B cell (primary cell): ENCODE results near the gene EFHC2. TPM values are rescaled to one million over a fixed set of nuclear protein-coding genes. Genes with fewer than 3 reads are reported as not detected.
"Not testable (repeated sequence)": the region's sequence is repeated elsewhere in the genome, so short reads cannot be mapped to it uniquely, and the experiment has no call there.

Source experiments
- ATAC-seq: fragments of 200-7000 bp; cut with Tn5 transposase; one replicate; pipeline ENCODE4 v1.10.0; 2021; ENCODE audit warnings: low read depth, mild to moderate bottlenecking, moderate number of reproducible peaks, moderate library complexity
- CTCF ChIA-PET: fragments of 350-600 bp; sonication (Branson Sonifier 250); formaldehyde crosslinking; loops from one replicate; lab custom pipeline; 2021; ENCODE audit warnings: antibody characterized with exemption, inconsistent platforms; lab: Charles Lee
- POLR2A ChIA-PET: fragments of 350-600 bp; sonication (Branson Sonifier 250); formaldehyde crosslinking; loops from one replicate; lab custom pipeline; 2021; ENCODE audit warnings: antibody characterized with exemption; lab: Charles Lee
- DNase-seq: peaks from one replicate; pipeline ENCODE4 v3.0.0; 2013
- H2AFZ ChIP-seq: 2 replicates; pipeline ENCODE4 v1.6.1; 2012; ENCODE audit warnings: mild to moderate bottlenecking, low read depth, low read length; ENCODE audit not compliant: insufficient read depth, poor library complexity, severe bottlenecking
- H3K27ac ChIP-seq, 2 donors: 1 replicate in 1 of 2; 2 replicates in 1 of 2; pipeline ENCODE4 v1.5.1; 2012 to 2013; ENCODE audit warnings: low read length in 2 of 2, mild to moderate bottlenecking in 2 of 2, moderate library complexity in 1 of 2
- H3K27me3 ChIP-seq, 4 experiments: fragments of 200-600 bp in 1 of 4; sonication (generic) in 1 of 4; replicated peaks in 1 of 4; 1 replicate in 2 of 4; 2 replicates in 2 of 4; pipeline versions ENCODE4 v1.6.1 to v1.7.0; 2013 to 2016; ENCODE audit warnings: low read length in 3 of 4, mild to moderate bottlenecking in 2 of 4, mixed read lengths in 1 of 4, moderate library complexity in 1 of 4; ENCODE audit not compliant: insufficient read depth in 4 of 4, control insufficient read depth in 3 of 4; ENCODE audit errors: control extremely low read depth in 1 of 4
- H3K36me3 ChIP-seq, 2 experiments: replicated peaks in 1 of 2; 1 replicate in 1 of 2; 2 replicates in 1 of 2; pipeline versions ENCODE4 v1.6.1 to v1.7.1; 2013; ENCODE audit warnings: low read length in 1 of 2; ENCODE audit not compliant: insufficient read depth in 2 of 2, control insufficient read depth in 1 of 2; ENCODE audit errors: control extremely low read depth in 1 of 2, extremely low read depth in 1 of 2
- H3K4me1 ChIP-seq, 2 donors: fragments of 200-600 bp in 1 of 2; sonication (generic) in 1 of 2; 1 replicate in 1 of 2; 2 replicates in 1 of 2; pipeline versions ENCODE4 v1.5.1 to v1.6.1; 2013 to 2017; ENCODE audit warnings: low read length in 2 of 2; ENCODE audit not compliant: control insufficient read depth in 2 of 2, insufficient read depth in 2 of 2
- H3K4me2 ChIP-seq: replicated peaks from 2 replicates; pipeline ENCODE3; 2012; ENCODE audit warnings: mild to moderate bottlenecking, low read depth, low read length; ENCODE audit not compliant: poor library complexity, severe bottlenecking
- H3K4me3 ChIP-seq, 5 experiments: fragments of 200-600 bp in 1 of 5; sonication (generic) in 1 of 5; 1 replicate in 3 of 5; 2 replicates in 2 of 5; pipeline versions ENCODE4 v1.5.1 to v1.7.0; 2011 to 2016; ENCODE audit warnings: low read length in 4 of 5, mild to moderate bottlenecking in 4 of 5, low read depth in 2 of 5, control low read depth in 1 of 5, moderate library complexity in 1 of 5; ENCODE audit not compliant: insufficient read depth in 1 of 5; ENCODE audit errors: control extremely low read depth in 1 of 5, extremely low read depth in 1 of 5
- H3K79me2 ChIP-seq: fragments of 200-600 bp; sonication (generic); one replicate; pipeline ENCODE4 v1.6.0; 2016; ENCODE audit warnings: low read length; ENCODE audit not compliant: control insufficient read depth, insufficient read depth
- H3K9ac ChIP-seq: fragments of 200-600 bp; sonication (generic); 2 replicates; pipeline ENCODE4 v1.6.1; 2017; ENCODE audit warnings: mild to moderate bottlenecking, low read length, moderate library complexity
- H3K9me3 ChIP-seq, 3 donors: one replicate each; pipeline versions ENCODE4 v1.6.1 to v1.7.1; 2013; ENCODE audit warnings: low read length in 2 of 3; ENCODE audit not compliant: control insufficient read depth in 2 of 3, insufficient read depth in 1 of 3; ENCODE audit errors: control extremely low read depth in 1 of 3
- H4K20me1 ChIP-seq: 2 replicates; pipeline ENCODE4 v1.6.0; 2012; ENCODE audit warnings: mild to moderate bottlenecking, low read length; ENCODE audit not compliant: insufficient read depth, control insufficient read depth, poor library complexity, severe bottlenecking
- H3K27ac Mint-ChIP-seq: one replicate; pipeline ENCODE4 v1.8.0; 2021; ENCODE audit warnings: mixed read lengths
- H3K27me3 Mint-ChIP-seq: one replicate; pipeline ENCODE4 v1.8.0; 2021; ENCODE audit warnings: mixed read lengths
- H3K4me1 Mint-ChIP-seq: one replicate; pipeline ENCODE4 v1.8.0; 2021; ENCODE audit warnings: mixed read lengths
- H3K4me3 Mint-ChIP-seq: one replicate; pipeline ENCODE4 v1.8.0; 2021; ENCODE audit warnings: mixed read lengths
- H3K9me3 Mint-ChIP-seq: one replicate; pipeline ENCODE4 v1.8.0; 2022; ENCODE audit warnings: mixed read lengths; ENCODE audit not compliant: insufficient read depth
- CTCF ChIP-seq: fragments of 200-600 bp; IDR thresholded peaks from one replicate; pipeline ENCODE4 v1.8.0; 2022; ENCODE audit warnings: antibody characterized with exemption, mild to moderate bottlenecking
- EZH2 ChIP-seq: IDR thresholded peaks from 2 replicates; pipeline ENCODE4 v1.6.1; 2012; ENCODE audit warnings: borderline replicate concordance, low read depth, mild to moderate bottlenecking, moderate library complexity, low read length; ENCODE audit not compliant: insufficient read depth, poor library complexity, severe bottlenecking
- WGBS: methylation state at CpG from one replicate; pipeline ENCODE4 v1.1.5; 2013; ENCODE audit warnings: missing lambda C conversion rate; ENCODE audit not compliant: insufficient coverage; 5-methylcytosine and 5-hydroxymethylcytosine counted together
- intact Hi-C: fragments of 100-400 bp; cut with micrococcal nuclease; formaldehyde crosslinking; loops from one replicate; pipeline ENCODE4 v1.10.0; 2022
- polyA plus RNA-seq: library from polyadenylated mRNA; depleted of rRNA; stranded (reverse); fragments of >200 nt; gene quantifications from 2 replicates; pipeline ENCODE4 v1.2.3, GENCODE V29; 2012
- total RNA-seq, 2 donors: library from RNA; stranded (reverse); fragments of 120-200 nt in 1 of 2; gene quantifications; 1 replicate in 1 of 2; 2 replicates in 1 of 2; pipeline versions ENCODE4 v1.2.3 to v1.2.4, GENCODE V29; 2013 to 2022

Gene EFHC2
- total and polyA plus RNA-seq, 2 donors (not counting 1 experiment from before 2014, with no cell fraction given), result 0.12 to 0.47 TPM

GRCh38 chrX:44189116-44189515 lies 154.4 kb downstream of the EFHC2 start:
- Mint-ChIP-seq H3K4me1 (no peaks in the 10 kb centered on the region), H3K27ac (no peak overlapping the region), H3K9me3 (no peaks in the 10 kb centered on the region), H3K27me3 (no peaks in the 10 kb centered on the region), H3K4me3 (no peak overlapping the region)
- H3K4me2 ChIP-seq, result no peak overlapping the region
- H3K4me3 ChIP-seq, result no peak overlapping the region
- H3K27ac ChIP-seq, result no peak overlapping the region
- H3K4me1 ChIP-seq, result no peaks in the 10 kb centered on the region
- H3K27me3 ChIP-seq, result no peaks in the 10 kb centered on the region
- H4K20me1 ChIP-seq, result no peaks in the 10 kb centered on the region
- no peaks in the 10 kb centered on the region for H3K9me3 ChIP-seq
- H2AFZ ChIP-seq, result no peak overlapping the region
- no CpG with 5 or more reads among the region's 2 CpGs for WGBS
- H3K79me2 ChIP-seq, result no peaks in the 10 kb centered on the region
- no peak for DNase-seq
- CTCF ChIA-PET, result no interaction called here
- TF ChIP-seq EZH2, result no peak
- TF ChIP-seq CTCF, result no peak
- no peak for ATAC-seq
- H3K36me3 ChIP-seq, result no peaks in the 10 kb centered on the region
- POLR2A ChIA-PET, result no interaction called here
- intact Hi-C loops, result no loop called here
- no peak overlapping the region for H3K9ac ChIP-seq

GRCh38 chrX:44187915-44188314 lies 155.6 kb downstream of the EFHC2 start:
- H3K79me2 ChIP-seq, H3K9ac ChIP-seq, H3K9me3 Mint-ChIP-seq, H3K4me1 Mint-ChIP-seq, H3K4me2 ChIP-seq, H3K27me3 Mint-ChIP-seq, H3K4me1 ChIP-seq, H3K36me3 ChIP-seq, H3K9me3 ChIP-seq, CTCF ChIA-PET, POLR2A ChIA-PET, H3K27ac ChIP-seq, H3K27me3 ChIP-seq, DNase-seq, H3K27ac Mint-ChIP-seq, H3K4me3 ChIP-seq, ATAC-seq, intact Hi-C loops, H3K4me3 Mint-ChIP-seq, H2AFZ ChIP-seq, H4K20me1 ChIP-seq: not testable (repeated sequence)
- no CpG with 5 or more reads among the region's 5 CpGs for WGBS
